SK-N-MC (cell line): ENCODE results near the gene TTLL13.

ENCODE experiments used
- EZH2 ChIP-seq: fragments of 200-600 bp; sonication (generic); IDR thresholded peaks from one replicate; pipeline ENCODE4 v1.6.1; 2017; ENCODE audit warnings: antibody characterized with exemption
- FOXP2 ChIP-seq: optimal IDR thresholded peaks from 2 replicates; pipeline ENCODE3; 2011; ENCODE audit warnings: mild to moderate bottlenecking, moderate library complexity; ENCODE audit not compliant: insufficient read depth; ENCODE audit errors: extremely low read length, control extremely low read depth
- POLR2AphosphoS5 ChIP-seq: IDR thresholded peaks from 2 replicates; pipeline ENCODE4 v1.6.1; 2012; ENCODE audit warnings: mild to moderate bottlenecking, low read depth, low read length, borderline replicate concordance

DNA sequence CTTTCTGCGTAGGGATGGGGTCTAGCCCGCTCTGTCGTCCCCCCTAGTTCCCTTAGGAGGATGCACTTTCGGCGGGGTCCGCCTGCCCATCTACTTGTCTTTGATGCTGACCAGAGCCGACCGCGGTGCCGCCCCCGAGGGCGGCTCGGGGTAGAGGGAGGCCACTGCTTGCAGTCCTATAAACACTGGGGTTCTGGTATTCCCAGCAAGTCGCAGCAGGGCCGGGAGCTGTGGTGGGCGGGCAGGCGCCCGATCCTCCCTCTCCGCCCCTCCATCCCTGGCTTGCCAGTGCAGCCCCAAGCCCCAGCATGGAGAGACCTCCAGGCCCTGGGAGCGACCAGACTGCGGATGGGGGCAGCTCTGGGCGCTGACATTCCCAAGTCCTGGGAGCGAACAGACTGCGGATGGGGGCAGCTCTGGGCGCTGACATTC lies 47.4 kb upstream of the TTLL13 start:
- TF ChIP-seq POLR2AphosphoS5 = no peak
- no peak for TF ChIP-seq EZH2
- TF ChIP-seq FOXP2 = no peak
